VCaP (cell line): ENCODE data around the gene DPP8.

ENCODE experiments used
- H3K27ac ChIP-seq: fragments of 450-650 bp; 2 replicates; pipeline ENCODE4 v1.5.1; 2017
- CTCF ChIP-seq: fragments of 450-650 bp; conservative IDR thresholded peaks from 2 replicates; pipeline ENCODE4 v1.5.1; 2017; ENCODE audit warnings: mild to moderate bottlenecking, moderate library complexity

The DPP8 gene

DNA sequence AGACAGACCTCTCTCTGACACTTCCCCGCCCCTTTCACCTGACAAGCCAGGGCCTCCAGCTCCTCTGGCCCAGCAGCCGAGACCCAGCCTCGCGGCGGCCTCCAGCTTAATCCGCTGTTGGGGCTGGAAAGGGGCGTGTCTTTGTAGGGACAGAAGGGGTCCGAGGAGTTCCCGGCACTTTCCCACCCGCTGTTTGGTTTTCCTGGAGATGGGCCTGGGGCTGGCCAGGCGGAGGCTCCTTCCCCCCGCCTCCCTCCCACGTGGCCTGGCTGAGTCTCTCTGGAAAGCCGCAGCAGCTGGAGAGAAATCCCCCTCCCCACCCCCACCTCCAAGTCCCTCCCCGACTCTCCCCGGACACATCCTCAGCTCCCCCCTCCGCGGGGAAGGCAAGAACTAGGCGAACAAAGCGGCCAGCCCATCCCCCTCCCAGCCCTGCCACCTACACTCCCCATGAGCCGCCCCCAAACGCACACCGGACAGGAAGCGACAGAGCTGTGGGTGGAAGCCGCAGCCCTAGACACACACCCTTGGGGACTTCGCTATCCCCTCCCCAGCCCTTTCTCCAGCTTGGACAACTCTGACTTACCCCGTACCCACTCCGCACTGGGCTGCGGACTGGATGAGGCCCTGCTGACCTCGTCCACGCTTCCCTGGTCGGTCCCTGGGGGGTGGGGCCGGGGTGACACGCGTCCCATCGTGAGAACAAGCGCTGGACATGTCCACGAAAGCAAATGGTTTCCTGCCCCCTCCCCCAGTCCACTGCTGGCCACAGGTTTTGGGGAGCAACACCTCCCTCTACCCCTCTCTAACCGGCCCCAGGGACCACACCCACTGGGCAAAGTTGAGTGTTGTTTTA, 95.9 kb downstream of the DPP8 start:
- H3K27ac ChIP-seq = no peak overlapping the region
- no peak for TF ChIP-seq CTCF

GRCh38 chr15:65420975-65421359, 96.5 kb downstream of the DPP8 start:
- H3K27ac ChIP-seq = no peak overlapping the region

GRCh38 chr15:65418596-65418995, 98.9 kb downstream of the DPP8 start:
- no peak overlapping the region for H3K27ac ChIP-seq

More at GRCh38 chr15:65420975-65421359, 96.5 kb downstream of the DPP8 start:
- TF ChIP-seq CTCF = no peak

GRCh38 chr15:65416845-65417416, 100.6 kb downstream of the DPP8 start:
- H3K27ac ChIP-seq = no peak overlapping the region
- no peak for TF ChIP-seq CTCF

More at GRCh38 chr15:65418596-65418995, 98.9 kb downstream of the DPP8 start:
- TF ChIP-seq CTCF = no peak

DNA sequence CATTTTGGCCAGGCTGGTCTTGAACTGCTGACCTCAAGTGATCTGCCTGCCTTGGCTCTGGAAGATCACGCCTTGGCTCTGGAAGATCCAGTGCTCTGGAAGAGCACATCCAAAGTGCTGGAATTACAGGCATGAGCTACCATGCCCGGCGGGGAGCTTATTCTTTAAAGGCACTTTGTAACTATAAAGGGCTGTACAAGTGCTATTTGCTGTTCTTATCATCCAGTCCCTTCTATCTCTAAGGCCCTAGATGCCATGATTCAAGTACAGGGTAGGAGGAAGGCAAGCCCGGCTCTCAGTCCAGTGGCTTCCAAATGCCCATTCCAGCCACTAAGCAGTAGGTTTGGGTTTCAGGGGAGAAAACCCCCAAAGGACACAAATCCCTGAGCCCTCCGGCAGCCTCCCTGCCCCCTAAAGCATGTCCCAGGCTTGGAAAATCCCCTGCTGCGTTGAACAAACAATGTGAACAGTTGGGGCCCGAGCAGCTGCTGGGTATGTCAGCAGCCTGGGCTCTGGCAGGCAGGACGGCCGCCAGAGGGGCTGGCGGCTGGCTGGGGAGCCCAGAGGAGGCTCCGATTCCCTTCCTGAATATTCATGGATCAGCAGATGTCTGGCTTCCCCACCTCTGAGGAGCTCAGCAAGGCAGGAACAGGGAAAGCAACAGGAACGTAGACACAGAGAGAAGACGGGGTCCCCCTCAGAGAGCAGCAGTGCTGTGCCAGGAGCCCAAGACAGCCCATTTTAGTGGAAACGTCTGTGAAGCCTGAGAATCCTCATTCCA, 102.5 kb downstream of the DPP8 start:
- TF ChIP-seq CTCF = no peak
- no peak overlapping the region for H3K27ac ChIP-seq

- no peak for TF ChIP-seq CTCF
- no peak overlapping the region for H3K27ac ChIP-seq
Measured at GRCh38 chr15:65413760-65414144, 103.7 kb downstream of the DPP8 start.
